ENCODE data around the gene TAF4. TPM values are rescaled to one million over a fixed set of nuclear protein-coding genes. Genes with fewer than 3 reads are reported as not detected.
"Not testable (repeated sequence)": the region's sequence is repeated elsewhere in the genome, so short reads cannot be mapped to it uniquely, and the experiment has no call there.

TAF4 gene
- total RNA-seq, 3 donors from 2014 or later: 11.1 to 13.0 (median 12.7) TPM

DNA sequence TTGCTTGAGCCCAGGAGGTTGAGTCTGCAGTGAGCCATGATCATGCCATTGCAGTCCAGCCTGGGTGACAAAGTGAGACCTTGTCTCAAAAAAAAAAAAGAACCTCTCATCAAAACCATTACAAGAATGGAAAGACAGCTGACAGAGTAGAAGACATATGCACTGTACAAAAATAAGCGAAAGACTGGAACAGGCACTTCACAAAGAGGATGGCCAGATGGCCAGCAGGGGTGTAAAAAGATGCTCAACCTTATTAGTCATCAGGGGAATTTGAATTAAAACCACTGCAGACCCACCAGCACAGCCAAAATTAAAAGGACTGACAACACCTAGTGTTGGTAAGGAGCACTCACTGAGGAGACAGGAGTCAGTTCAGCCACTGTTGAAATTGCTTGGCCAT lies 13.5 kb upstream of the TAF4 start:
- no peak for TF ChIP-seq POLR2A (IDR thresholded peaks at IDR 0.05)
- TF ChIP-seq CTCF (IDR thresholded peaks at IDR 0.05): no peak
- no peak for TF ChIP-seq POLR2AphosphoS5 (IDR thresholded peaks at IDR 0.05)
- H3K4me1 ChIP-seq: no peaks in the 10 kb centered on the region
- no peak overlapping the region for H3K4me3 ChIP-seq
- no peaks in the 10 kb centered on the region for H3K36me3 ChIP-seq
- H3K27ac ChIP-seq: no peak overlapping the region
- intact Hi-C loops (cut with DNase I; ENCODE audit: low total_unique reads): no loop called here
- no peak for DNase-seq (ENCODE audit: low spot score in 2 of 2)
- no peaks in the 10 kb centered on the region for H3K27me3 ChIP-seq
- H3K9me3 ChIP-seq: peaks cover 8 to 13% of the 10 kb centered on the region in 2 donors

- H3K36me3 ChIP-seq: no peaks in the 10 kb centered on the region
- H3K27me3 ChIP-seq: no peaks in the 10 kb centered on the region
- DNase-seq (ENCODE audit: low spot score in 2 of 2): no peak
- H3K9me3 ChIP-seq: peaks cover 8 to 22% of the 10 kb centered on the region in 2 donors
- H3K27ac ChIP-seq: no peak overlapping the region
- intact Hi-C loops (cut with DNase I; ENCODE audit: low total_unique reads): no loop called here
- peaks cover 0 to under 1% of the 10 kb centered on the region in 2 donors for H3K4me1 ChIP-seq
- H3K4me3 ChIP-seq: no peak overlapping the region
- TF ChIP-seq POLR2AphosphoS5 (IDR thresholded peaks at IDR 0.05) (no peak), CTCF (IDR thresholded peaks at IDR 0.05) (no peak), POLR2A (IDR thresholded peaks at IDR 0.05) (no peak)
These were observed 7.6 kb upstream of the TAF4 start for GRCh38 chr20:62073323-62073722.

- intact Hi-C loops (cut with DNase I; ENCODE audit: low total_unique reads); H3K36me3 ChIP-seq; DNase-seq (ENCODE audit: low spot score in 2 of 2); H3K27me3 ChIP-seq; H3K4me3 ChIP-seq; H3K27ac ChIP-seq; H3K4me1 ChIP-seq: not testable (repeated sequence)
- peaks cover 8 to 22% of the 10 kb centered on the region in 2 donors for H3K9me3 ChIP-seq
These were observed 6.2 kb upstream of the TAF4 start for GRCh38 chr20:62071669-62072430.

GRCh38 chr20:62069741-62070216 lies 4.1 kb upstream of the TAF4 start:
- intact Hi-C loops (cut with DNase I; ENCODE audit: low total_unique reads): no loop called here

GRCh38 chr20:62068997-62069396 lies 3.3 kb upstream of the TAF4 start:
- Histone ChIP-seq H3K4me3 (no peak overlapping the region), H3K27ac (no peak overlapping the region), H3K9me3 (peaks cover 0 to 9% of the 10 kb centered on the region in 2 donors), H3K27me3 (no peaks in the 10 kb centered on the region), H3K36me3 (no peaks in the 10 kb centered on the region), H3K4me1 (peaks cover 0 to 5% of the 10 kb centered on the region in 2 donors)
- intact Hi-C loops (cut with DNase I; ENCODE audit: low total_unique reads): no loop called here
- no peak for TF ChIP-seq POLR2AphosphoS5 (IDR thresholded peaks at IDR 0.05)
- no peak for TF ChIP-seq CTCF (IDR thresholded peaks at IDR 0.05)
- TF ChIP-seq POLR2A (IDR thresholded peaks at IDR 0.05): no peak
- peak in 1 of 2 donors; percentile 14 for DNase-seq (ENCODE audit: low spot score in 2 of 2)

More at GRCh38 chr20:62069741-62070216, 4.1 kb upstream of the TAF4 start:
- Histone ChIP-seq H3K27ac (no peak overlapping the region), H3K4me1 (peaks cover 0 to 4% of the 10 kb centered on the region in 2 donors), H3K36me3 (no peaks in the 10 kb centered on the region), H3K4me3 (no peak overlapping the region), H3K9me3 (peaks cover 0 to 9% of the 10 kb centered on the region in 2 donors), H3K27me3 (no peaks in the 10 kb centered on the region)
- TF ChIP-seq POLR2AphosphoS5 (IDR thresholded peaks at IDR 0.05): no peak
- TF ChIP-seq POLR2A (IDR thresholded peaks at IDR 0.05): no peak
- no peak for TF ChIP-seq CTCF (IDR thresholded peaks at IDR 0.05)
- DNase-seq (ENCODE audit: low spot score in 2 of 2): no peak
